Astrocyte of the cerebellum (primary cell): ENCODE data around the gene ANKH.

Source experiments
- DNase-seq: peaks from one replicate; pipeline ENCODE4 v3.0.0-alpha.2; 2011; ENCODE audit warnings: low read depth
- H3K4me3 ChIP-seq: 2 replicates; pipeline ENCODE4 v1.5.1; 2011; ENCODE audit warnings: mild to moderate bottlenecking, low read depth, low read length, moderate library complexity
- CTCF ChIP-seq: IDR thresholded peaks from 2 replicates; pipeline ENCODE4 v1.5.1; 2012; ENCODE audit warnings: low read length, low read depth, moderate library complexity, mild to moderate bottlenecking; ENCODE audit errors: missing control alignments
- in situ Hi-C: cut with HindIII; loops from 2 replicates; pipeline ENCODE4 v1.10.0; 2017; ENCODE audit warnings: low sequenced_read_pairs

Gene ANKH

GRCh38 chr5:14713476-14714390 lies 157.8 kb downstream of the ANKH start:
- no peak for DNase-seq
- no peak for TF ChIP-seq CTCF
- in situ Hi-C loops: no loop called here
- H3K4me3 ChIP-seq: no peak overlapping the region

- DNase-seq: no peak
- in situ Hi-C loops: no loop called here
- H3K4me3 ChIP-seq: no peak overlapping the region
- no peak for TF ChIP-seq CTCF
Measured at GRCh38 chr5:14712666-14713065, 158.9 kb downstream of the ANKH start.

DNA sequence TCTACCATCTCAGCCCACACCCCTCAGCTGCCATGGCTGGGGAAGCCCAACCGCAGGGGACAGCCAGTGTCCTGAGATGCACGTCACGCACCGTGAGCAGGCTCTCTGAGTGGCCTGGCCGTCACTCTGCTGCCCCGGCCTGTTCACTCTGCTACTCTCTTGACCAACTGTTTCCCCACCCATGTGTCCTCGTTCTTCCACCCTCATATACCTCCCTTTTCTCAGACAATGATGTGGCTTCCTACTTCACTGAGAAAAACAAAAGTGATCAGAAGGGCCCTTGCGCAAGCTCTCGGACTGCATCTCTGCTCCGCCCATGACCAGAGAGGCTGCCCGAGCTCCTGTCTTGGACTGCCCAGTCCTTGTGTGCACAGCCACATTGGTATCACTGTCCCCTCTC lies 159.4 kb downstream of the ANKH start:
- no peak for DNase-seq
- in situ Hi-C loops: no loop called here
- H3K4me3 ChIP-seq: no peak overlapping the region
- no peak for TF ChIP-seq CTCF

- no peak overlapping the region for H3K4me3 ChIP-seq
- DNase-seq: no peak
- in situ Hi-C loops: no loop called here
- no peak for TF ChIP-seq CTCF
Measured at GRCh38 chr5:14710313-14710994, 161.1 kb downstream of the ANKH start.

- DNase-seq: no peak
- in situ Hi-C loops: no loop called here
- no peak for TF ChIP-seq CTCF
- H3K4me3 ChIP-seq: no peak overlapping the region
Measured at GRCh38 chr5:14708551-14708950, 163.0 kb downstream of the ANKH start.

- in situ Hi-C loops: no loop called here
- DNase-seq: no peak
- TF ChIP-seq CTCF: no peak
- H3K4me3 ChIP-seq: no peak overlapping the region
Measured at GRCh38 chr5:14707811-14708390, 163.7 kb downstream of the ANKH start.
